ENCODE data around the gene HEXIM2.

GRCh38 chr17:45117848-45118646 is 43.6 kb upstream of the HEXIM2 start:
- no peak for TF ChIP-seq CTCF (IDR thresholded peaks at IDR 0.05)
- no peak for TF ChIP-seq POLR2AphosphoS5 (IDR thresholded peaks at IDR 0.05)
- TF ChIP-seq POLR2A (IDR thresholded peaks at IDR 0.05) = no peak

All from gastroesophageal sphincter (tissue), 3 donors.